Thyroid gland (tissue), 4 donors: Measurements from ENCODE around the gene EFNB3. TPM values are rescaled to one million over a fixed set of nuclear protein-coding genes. Genes with fewer than 3 reads are reported as not detected.

Experiments
- DNase-seq, 2 donors: peaks; one replicate each; pipeline ENCODE4 v3.0.0-alpha.2; 2019
- H3K27ac ChIP-seq, 3 donors: fragments of 200-600 bp; sonication (generic); 1 replicate in 2 of 3; 2 replicates in 1 of 3; pipeline ENCODE4 v1.5.1; 2016 to 2019; ENCODE audit warnings: mild to moderate bottlenecking in 1 of 3, moderate library complexity in 1 of 3
- H3K27me3 ChIP-seq: fragments of 200-600 bp; sonication (generic); one replicate; pipeline ENCODE4 v1.5.1; 2019
- H3K36me3 ChIP-seq, 2 donors: fragments of 200-600 bp; sonication (generic); one replicate each; pipeline ENCODE4 v1.5.1; 2016 to 2019
- H3K4me1 ChIP-seq, 2 donors: fragments of 200-600 bp; sonication (generic); one replicate each; pipeline ENCODE4 v1.5.1; 2017 to 2019
- H3K4me3 ChIP-seq, 3 donors: fragments of 200-600 bp; sonication (generic); replicated peaks in 1 of 3; 1 replicate in 2 of 3; 2 replicates in 1 of 3; pipeline ENCODE4 v1.5.1; 2016; ENCODE audit warnings: mild to moderate bottlenecking in 1 of 3
- H3K9me3 ChIP-seq: fragments of 200-600 bp; sonication (generic); one replicate; pipeline ENCODE4 v1.5.1; 2017
- POLR2A ChIP-seq, 2 donors: fragments of 450-650 bp; IDR thresholded peaks; one replicate each; pipeline ENCODE4 v1.6.1; 2017; ENCODE audit warnings: antibody characterized with exemption in 2 of 2, mild to moderate bottlenecking in 2 of 2, moderate library complexity in 1 of 2
- WGBS, 2 donors: methylation state at CpG; one replicate each; pipeline ENCODE4 v1.1.5; 2017; 5-methylcytosine and 5-hydroxymethylcytosine counted together
- intact Hi-C: fragments of 100-400 bp; cut with DNase I; formaldehyde crosslinking; loops from one replicate; pipeline ENCODE4 v1.15.1; 2023
- total RNA-seq, 4 donors: library from RNA; depleted of rRNA; stranded (reverse); fragments of >200 nt; gene quantifications; one replicate each; pipeline ENCODE4 v1.2.3, GENCODE V29; 2016
- TF ChIP-seq, protein P1 (sequence below), 6 experiments: fragments of 200-600 bp in 3 of 6; fragments of 450-650 bp in 3 of 6; sonication (generic) in 3 of 6; IDR thresholded peaks; one replicate each; pipeline ENCODE4 v1.5.1; 2016 to 2019; ENCODE audit warnings: antibody characterized with exemption in 6 of 6, mild to moderate bottlenecking in 2 of 6, inconsistent platforms in 1 of 6, moderate library complexity in 1 of 6

Gene EFNB3
- under 1 TPM in 3 of 4 donors, not detected in 1; 0.27 to 0.38 (median 0.33) TPM for total RNA-seq

GRCh38 chr17:7704601-7705268 is at the start of gene EFNB3:
TSS of gene EFNB3 (plus strand) at chr17:7705202. CDS start at chr17:7705599, 397 bp downstream.
- 4% methylated on average over 22 to 35 of the region's 45 CpGs for WGBS, 2 donors
- intact Hi-C loops: no loop called here
- no peak within 1 kb of the TSS for H3K27ac ChIP-seq
- no peaks in the 10 kb centered on the region for H3K9me3 ChIP-seq
- H3K27me3 ChIP-seq: peaks cover 8% of the 10 kb centered on the region
- H3K4me1 ChIP-seq: peaks cover 9 to 12% of the 10 kb centered on the region in 2 donors
- peak in 1 of 2 donors; percentile 24 for DNase-seq
- TF ChIP-seq, protein P1, sequence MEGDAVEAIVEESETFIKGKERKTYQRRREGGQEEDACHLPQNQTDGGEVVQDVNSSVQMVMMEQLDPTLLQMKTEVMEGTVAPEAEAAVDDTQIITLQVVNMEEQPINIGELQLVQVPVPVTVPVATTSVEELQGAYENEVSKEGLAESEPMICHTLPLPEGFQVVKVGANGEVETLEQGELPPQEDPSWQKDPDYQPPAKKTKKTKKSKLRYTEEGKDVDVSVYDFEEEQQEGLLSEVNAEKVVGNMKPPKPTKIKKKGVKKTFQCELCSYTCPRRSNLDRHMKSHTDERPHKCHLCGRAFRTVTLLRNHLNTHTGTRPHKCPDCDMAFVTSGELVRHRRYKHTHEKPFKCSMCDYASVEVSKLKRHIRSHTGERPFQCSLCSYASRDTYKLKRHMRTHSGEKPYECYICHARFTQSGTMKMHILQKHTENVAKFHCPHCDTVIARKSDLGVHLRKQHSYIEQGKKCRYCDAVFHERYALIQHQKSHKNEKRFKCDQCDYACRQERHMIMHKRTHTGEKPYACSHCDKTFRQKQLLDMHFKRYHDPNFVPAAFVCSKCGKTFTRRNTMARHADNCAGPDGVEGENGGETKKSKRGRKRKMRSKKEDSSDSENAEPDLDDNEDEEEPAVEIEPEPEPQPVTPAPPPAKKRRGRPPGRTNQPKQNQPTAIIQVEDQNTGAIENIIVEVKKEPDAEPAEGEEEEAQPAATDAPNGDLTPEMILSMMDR (IDR thresholded peaks at IDR 0.05): no peak
- TF ChIP-seq POLR2A (IDR thresholded peaks at IDR 0.05): no peak
- peaks cover 0 to 4% of the 10 kb centered on the region in 2 donors for H3K36me3 ChIP-seq
- peak within 1 kb of the TSS in 1 of 3 donors; percentile 23 for H3K4me3 ChIP-seq

- 92 to 96% methylated on average over 16 to 17 of the region's 17 CpGs for WGBS, 2 donors
Measured at GRCh38 chr17:7655541-7655840, 49.5 kb upstream of the EFNB3 start.

GRCh38 chr17:7656958-7657609 is 47.9 kb upstream of the EFNB3 start:
- intact Hi-C loops: no loop called here
- Histone ChIP-seq H3K4me1 (no peaks in the 10 kb centered on the region), H3K27ac (no peak overlapping the region), H3K36me3 (no peaks in the 10 kb centered on the region), H3K4me3 (no peak overlapping the region), H3K9me3 (no peaks in the 10 kb centered on the region), H3K27me3 (no peaks in the 10 kb centered on the region)
- WGBS, 2 donors: 56 to 64% methylated on average over 10 of the region's 10 CpGs
- peak; percentile 38 to 46 for DNase-seq
- TF ChIP-seq, protein P1 (IDR thresholded peaks at IDR 0.05): no peak
- TF ChIP-seq POLR2A (IDR thresholded peaks at IDR 0.05): no peak

More at GRCh38 chr17:7655541-7655840, 49.5 kb upstream of the EFNB3 start:
- intact Hi-C loops: no loop called here
- Histone ChIP-seq H3K27me3 (no peaks in the 10 kb centered on the region), H3K4me3 (no peak overlapping the region), H3K4me1 (peaks cover 13 to 16% of the 10 kb centered on the region in 2 donors), H3K9me3 (no peaks in the 10 kb centered on the region), H3K36me3 (no peaks in the 10 kb centered on the region), H3K27ac (no peak overlapping the region)
- no peak for DNase-seq
- TF ChIP-seq POLR2A (IDR thresholded peaks at IDR 0.05): no peak
- TF ChIP-seq, protein P1 (IDR thresholded peaks at IDR 0.05): no peak

DNA sequence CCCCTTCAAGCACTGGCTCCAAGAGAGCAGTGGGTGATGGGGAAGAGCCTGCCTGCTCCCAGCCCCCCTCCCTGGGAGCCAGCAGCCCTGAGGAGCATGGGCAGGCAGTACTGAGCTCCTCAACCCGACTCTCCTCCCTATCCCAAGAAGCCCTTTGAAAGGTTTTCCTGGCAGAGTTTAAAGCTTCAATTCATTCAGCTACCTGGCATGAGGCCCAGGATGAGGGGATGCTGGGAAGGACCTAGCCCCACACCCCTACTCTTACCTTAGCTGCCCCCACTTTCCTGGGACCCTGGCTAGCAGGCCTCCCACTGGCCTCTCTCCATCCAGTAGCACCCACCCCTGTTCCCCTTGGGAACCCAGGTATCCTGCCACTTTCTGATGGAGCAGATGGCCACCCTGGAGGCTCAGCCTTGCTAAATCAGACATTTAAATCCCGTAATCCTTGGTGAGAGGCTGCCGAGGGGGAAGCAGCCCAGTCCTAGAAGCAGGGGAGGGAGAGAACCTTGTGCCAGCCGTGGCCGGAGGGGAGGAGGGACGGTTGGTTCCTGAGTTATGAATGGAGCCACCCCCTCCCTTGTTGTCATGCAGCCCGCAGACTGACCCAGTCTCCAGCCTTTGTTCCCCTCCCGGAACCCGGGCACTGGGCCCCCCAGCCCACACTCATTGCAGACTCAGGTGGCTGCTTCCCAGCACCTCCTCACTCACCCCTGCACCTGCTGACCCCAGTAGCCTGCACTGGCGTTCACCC is 37.2 kb upstream of the EFNB3 start:
- intact Hi-C loops: no loop called here
- no peak overlapping the region for H3K4me3 ChIP-seq
- H3K36me3 ChIP-seq: peaks cover 17 to 35% of the 10 kb centered on the region in 2 donors
- DNase-seq: peak; percentile 54 to 63
- no peak overlapping the region for H3K27ac ChIP-seq
- 49 to 64% methylated on average over 6 to 10 of the region's 10 CpGs for WGBS, 2 donors
- H3K4me1 ChIP-seq: peaks cover 3 to 7% of the 10 kb centered on the region in 2 donors
- no peaks in the 10 kb centered on the region for H3K27me3 ChIP-seq
- no peaks in the 10 kb centered on the region for H3K9me3 ChIP-seq
- no peak for TF ChIP-seq POLR2A (IDR thresholded peaks at IDR 0.05)
- TF ChIP-seq, protein P1 (IDR thresholded peaks at IDR 0.05): no peak
